NCI-H128 (cell line): ENCODE measurements around the gene RASA4.
"Not testable (repeated sequence)": the region's sequence is repeated elsewhere in the genome, so short reads cannot be mapped to it uniquely, and the experiment has no call there.

Experiments used
- DNase-seq: peaks from one replicate; lab custom pipeline; 2025; ENCODE audit not compliant: unreplicated experiment; lab: John Stamatoyannopoulos, UW

The RASA4 gene

DNA sequence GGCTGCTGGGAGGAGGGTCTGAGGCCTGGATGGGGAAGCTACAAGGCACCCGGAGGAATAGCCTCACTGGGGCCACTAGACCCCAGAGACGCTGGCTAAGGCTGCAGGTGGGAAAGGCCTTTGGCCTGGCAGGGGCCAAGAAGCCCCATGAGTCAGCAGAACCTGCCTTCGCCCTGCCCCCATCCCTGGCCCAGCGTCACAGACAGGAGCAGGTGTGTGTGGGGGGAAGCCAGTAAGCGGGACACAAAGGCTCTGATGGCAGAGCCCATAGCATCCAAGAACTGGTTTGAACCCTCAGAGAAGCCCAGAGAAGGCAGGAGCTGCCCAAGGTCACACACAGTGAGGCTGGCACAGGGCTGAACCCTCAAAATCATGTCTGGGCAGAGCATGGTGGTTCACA, 9.7 kb downstream of the RASA4 start:
- not testable (repeated sequence) for DNase-seq

DNA sequence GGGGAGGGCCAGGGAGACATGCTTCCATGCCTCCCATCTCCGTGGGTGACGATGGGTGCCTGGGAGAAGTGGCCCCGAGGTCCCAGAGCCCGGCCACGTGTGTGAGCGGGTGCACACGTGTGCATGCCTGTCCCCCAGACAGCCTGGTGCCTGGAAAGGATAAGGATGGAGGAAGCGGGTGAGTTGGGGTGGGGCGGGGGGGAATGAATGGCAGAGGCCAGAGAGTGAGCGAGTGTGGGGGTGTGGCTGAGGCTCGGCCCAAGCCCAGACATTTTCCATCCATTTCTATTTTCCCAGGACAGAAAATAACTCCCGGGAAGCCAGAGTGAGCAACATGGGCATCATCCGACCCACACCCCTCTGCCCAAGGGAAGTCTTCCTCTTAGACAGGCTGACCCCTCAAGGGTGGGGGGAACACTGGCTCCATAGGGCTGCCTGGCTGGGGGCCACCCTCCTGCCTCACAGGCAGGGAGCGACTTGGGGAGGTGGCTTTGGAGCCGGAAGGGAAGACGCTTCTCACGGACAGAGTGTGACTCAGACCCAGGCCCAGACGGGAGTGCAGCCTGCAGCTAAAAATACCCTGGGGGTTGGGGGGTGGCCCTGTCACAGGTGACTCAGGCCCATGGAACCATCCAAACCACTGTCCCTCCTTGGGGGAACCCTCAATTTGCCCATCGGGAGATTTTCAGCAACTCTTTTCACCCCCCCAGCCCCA, 12.0 kb downstream of the RASA4 start:
- not testable (repeated sequence) for DNase-seq

DNA sequence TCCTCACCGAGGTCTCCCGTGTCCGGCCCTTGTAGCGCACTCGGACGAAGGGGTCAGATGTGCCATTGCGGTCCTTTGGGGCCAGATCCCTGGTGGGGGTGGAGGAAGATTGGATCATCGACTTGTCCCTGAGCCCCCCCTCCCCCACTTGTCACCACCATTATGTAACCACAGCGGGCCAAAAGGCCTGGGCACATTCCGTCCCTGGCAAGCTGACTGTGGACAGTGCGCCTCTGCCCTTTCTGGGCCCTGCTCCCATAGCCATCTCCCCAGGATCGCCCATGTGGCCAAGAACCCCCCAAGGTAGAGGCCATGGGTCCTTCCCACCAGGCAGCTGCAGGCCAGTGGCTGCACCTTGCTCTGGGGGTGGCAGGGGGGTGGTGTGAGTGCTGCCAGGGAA, 14.2 kb downstream of the RASA4 start:
- not testable (repeated sequence) for DNase-seq

DNA sequence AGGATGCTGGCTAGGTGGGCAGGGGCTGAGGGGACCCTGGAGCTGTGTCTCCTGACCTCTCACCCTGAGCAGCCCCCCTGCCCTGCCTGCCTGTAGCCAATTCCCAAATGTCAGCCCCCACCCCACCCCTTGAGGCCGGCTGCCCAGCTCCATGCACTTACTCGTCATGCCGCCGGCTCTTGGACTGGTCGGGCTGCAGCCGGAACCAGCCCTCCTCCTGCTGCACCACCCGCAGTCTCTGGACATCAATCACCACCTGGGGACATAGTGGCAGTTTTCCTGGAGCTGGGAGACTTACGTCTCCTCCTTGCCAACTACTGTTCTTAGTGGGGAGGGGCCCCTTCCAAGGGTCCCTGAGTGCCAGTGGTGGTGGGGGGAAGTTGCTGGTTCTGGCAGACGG, 16.9 kb downstream of the RASA4 start:
- not testable (repeated sequence) for DNase-seq

DNA sequence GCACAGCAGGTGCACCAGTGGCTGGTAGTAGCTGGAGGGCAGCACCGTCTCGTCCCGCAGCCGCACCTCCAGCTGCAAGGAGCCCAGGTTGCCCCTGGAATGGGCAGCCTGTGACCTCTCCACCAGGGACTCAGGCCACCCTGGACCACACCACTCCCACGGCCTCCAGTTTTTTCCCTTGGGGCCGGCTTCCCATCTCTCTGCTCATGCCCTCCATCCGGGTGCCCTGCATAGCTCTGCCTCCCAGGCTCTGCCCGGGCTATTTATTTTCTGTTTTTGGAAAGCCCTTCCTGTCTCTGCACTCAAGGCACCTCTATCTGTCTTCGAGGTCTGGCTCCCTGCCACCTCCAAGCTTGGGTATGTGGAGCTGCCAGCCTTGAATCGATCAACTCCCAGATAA, 20.5 kb downstream of the RASA4 start:
- not testable (repeated sequence) for DNase-seq

DNA sequence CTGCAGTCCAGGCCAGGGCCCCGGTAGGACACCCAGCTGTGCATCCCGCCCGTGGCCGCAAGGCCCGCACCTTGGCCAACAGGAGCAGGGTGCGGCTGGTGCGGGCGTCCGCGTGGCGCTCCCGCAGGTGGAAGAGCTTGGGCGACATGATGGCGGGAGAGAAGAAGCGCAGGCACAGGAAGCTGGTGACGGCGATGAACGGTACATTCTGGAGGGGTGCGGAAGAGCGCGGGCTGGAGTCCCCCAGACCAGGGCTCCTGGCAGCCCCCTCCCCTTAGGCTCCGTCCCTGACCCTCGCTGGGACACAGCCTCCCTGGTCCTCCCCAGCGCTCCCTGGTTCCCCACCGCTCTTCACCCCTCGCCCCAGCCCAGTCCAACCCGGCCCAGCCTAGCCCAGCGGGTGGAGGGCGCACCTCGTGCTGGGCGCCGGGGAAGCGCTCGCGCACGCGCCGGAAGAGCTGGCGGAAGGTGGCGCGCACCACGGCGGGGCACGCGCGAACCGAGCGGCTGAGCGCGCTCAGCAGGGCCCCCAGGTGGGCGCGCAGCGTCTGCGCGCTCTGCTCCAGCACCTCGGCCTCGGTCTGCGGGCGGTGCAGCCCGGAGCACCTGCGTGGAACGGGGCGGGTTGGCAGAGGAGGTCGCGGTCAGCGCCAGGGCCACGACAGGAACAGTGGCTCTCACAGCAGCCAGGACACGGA, 22.8 kb downstream of the RASA4 start:
- not testable (repeated sequence) for DNase-seq

DNA sequence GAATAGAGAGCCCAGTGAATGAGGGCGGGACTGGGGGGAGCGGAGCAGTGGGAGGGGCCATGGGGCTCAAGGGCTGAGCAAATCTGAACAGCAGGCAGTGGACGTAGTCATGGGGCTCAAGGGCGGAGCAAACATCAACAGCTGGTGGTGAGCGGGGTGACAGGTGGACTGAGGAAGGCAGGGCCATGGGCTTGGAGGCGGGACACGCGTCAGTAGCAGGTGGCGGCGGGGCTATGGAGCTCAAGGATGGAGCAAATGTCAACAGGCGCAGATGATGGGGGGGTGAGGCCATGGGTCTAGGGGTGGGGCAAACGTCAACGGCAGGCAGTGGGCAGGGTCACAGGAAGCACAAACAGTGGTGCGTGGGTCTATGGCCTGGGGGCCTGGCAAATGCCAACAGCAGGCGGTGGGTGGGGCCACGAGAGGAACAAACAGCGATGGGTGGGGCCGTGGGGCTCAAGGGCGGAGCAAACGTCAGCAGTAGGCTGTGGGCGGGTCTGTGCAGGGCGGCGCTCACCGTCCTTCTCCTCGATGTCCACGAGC, 24.0 kb downstream of the RASA4 start:
- DNase-seq: not testable (repeated sequence)

DNA sequence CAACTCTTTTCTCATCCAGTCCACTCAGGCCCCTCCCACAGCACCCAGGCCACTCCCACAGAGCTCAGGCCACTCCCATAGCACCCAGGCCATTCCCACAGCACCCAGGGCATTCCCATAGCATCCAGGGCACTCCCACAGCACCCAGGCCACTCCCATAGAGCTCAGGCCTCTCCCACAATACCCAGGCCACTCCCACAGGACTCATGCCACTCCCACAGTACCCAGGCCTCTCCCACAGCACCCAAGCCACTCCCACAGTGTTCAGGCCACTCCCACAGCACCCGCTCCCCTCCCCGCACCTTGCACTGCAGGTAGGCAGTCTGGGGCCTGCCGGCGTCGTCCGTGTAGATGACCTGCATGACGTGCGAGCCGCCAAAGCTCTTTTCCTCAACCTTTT, 26.7 kb downstream of the RASA4 start:
- DNase-seq: not testable (repeated sequence)

DNA sequence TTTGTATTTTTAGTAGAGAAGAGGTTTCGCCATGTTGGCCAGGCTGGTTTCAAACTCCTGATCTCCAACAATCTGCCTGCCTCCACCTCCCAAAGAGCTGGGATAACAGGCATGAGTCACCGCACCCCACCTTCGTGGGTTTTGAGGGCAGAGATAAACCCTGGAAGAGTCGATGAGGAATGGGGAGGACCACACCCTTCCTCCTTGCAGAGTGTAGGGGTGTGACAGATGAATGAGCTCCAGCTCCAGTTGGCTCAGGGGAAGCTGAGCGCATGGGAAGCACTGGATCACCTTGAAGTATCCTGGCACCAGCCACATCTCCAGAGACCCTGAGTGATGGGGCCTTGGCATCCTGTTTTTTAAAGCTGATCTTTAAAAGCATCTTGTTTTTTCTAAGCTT, 33.1 kb downstream of the RASA4 start:
- DNase-seq: not testable (repeated sequence)

DNA sequence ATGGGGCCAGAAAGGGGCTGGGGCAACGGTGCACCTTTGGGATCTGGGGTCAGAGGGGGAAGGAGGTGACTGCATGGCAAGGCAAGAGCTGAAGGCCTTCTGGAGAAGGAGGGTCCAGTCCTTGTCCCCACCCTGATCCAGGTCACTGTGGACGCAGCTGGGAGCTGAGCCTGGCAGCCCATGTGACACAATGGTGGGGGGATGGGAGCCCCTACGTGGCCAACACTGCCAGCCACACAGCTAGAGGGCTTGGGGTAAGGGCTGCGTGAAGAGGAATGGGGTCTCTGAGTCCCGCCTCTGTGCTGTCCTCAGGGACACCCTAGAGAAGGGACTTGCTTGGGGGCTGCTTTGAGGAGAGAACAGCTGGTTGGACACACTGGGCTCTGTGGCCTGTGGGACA, 34.8 kb downstream of the RASA4 start:
- not testable (repeated sequence) for DNase-seq

DNA sequence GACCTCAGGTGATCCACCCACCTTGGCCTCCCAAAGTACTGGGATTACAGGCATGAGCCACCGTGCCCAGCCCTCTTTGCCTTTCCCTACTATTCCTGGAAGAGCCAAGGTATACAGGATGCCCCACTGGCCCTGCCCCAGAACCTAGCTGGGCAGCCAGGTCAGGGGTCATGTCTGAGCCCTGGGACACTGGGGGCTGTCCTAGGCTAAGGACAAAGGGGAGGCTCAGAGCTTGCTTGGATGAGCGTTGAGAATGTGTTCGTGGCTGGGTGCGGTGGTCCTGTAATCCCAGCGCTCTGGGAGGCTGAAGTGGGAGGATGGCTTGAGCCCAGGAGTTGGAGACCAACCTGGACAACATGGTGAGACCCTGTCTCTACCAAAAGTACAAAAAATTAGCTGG, 38.1 kb downstream of the RASA4 start:
- DNase-seq: not testable (repeated sequence)

DNA sequence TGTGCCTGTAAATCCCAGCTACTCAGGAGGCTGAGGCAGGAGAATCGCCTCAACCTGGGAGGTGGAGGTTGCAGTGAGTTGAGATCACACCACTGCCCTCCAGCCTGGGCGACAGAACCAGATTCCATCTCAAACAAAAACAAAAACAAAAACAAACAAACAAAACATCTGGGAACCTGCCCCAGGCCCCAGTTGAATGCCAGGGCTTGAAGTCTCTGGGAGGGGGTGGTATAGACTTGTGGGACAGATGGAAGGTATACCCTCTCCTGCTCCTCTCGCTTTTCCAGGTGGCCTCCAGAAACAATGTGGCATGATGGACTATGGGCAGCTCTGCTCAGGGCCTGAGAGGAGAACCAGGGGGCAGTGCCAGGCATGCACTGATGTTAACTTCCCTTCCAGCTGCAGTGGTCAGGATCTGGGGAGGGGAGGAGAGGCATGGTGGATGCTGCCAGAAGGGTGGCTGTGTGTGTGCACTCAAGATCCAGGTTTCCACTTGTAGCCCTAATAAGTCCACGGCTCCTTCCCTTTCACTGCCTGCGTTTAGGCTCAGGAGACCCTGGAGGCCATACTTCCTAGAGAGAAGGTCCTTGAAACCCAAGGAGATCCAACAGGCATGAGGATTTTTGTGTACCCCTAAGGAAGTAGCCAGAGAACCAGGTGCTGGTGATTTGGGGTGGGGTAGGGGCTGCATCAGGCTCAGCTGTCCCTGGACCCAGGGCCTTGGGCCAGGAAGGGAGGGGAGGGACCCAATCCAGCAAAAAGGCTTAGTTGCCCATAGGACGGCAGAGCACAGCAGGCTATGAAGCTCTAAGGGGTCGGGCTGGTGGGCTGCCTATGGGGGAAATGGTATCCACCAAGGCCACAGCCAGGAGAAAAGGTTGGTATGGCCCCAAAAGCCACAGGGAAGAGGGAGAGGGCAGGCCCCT, 39.0 kb downstream of the RASA4 start:
- DNase-seq: not testable (repeated sequence)

DNA sequence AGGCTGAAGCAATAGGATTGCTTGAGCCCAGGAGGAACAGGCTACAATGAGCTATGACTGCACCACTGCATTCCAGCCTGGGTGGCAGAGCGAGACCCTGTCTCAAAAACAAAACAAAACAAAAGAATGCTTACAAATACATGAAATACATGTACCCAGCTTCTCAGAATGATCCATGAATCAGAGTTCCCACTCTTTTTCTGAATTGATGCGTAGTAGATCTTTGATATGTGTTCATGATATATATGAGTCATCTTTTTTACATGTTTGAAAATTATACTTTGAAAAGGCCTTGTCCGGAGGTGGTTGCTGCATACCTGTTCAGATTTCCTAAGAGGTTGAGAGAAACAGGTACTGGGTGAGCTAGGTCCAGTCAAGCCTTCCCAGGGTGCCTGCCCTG, 40.2 kb downstream of the RASA4 start:
- DNase-seq: not testable (repeated sequence)

DNA sequence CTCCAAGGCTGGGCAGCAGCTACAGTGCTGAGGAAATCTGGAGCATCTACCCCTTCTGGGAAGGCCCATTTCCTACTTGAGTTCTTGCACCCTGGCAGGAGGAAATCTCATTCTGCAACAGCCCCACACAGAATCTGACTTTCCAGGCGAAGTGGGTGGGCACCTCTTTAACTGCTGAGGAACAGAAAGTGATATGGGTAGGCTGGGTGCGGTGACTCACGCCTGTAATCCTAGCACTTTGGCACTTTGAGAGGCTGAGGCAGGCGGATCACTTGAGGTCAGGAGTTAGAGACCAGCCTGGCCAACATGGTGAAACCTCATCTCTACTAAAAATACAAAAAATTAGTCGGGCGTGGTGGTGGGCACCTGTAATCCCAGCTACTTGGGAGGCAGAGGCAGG, 41.9 kb downstream of the RASA4 start:
- DNase-seq: not testable (repeated sequence)

DNA sequence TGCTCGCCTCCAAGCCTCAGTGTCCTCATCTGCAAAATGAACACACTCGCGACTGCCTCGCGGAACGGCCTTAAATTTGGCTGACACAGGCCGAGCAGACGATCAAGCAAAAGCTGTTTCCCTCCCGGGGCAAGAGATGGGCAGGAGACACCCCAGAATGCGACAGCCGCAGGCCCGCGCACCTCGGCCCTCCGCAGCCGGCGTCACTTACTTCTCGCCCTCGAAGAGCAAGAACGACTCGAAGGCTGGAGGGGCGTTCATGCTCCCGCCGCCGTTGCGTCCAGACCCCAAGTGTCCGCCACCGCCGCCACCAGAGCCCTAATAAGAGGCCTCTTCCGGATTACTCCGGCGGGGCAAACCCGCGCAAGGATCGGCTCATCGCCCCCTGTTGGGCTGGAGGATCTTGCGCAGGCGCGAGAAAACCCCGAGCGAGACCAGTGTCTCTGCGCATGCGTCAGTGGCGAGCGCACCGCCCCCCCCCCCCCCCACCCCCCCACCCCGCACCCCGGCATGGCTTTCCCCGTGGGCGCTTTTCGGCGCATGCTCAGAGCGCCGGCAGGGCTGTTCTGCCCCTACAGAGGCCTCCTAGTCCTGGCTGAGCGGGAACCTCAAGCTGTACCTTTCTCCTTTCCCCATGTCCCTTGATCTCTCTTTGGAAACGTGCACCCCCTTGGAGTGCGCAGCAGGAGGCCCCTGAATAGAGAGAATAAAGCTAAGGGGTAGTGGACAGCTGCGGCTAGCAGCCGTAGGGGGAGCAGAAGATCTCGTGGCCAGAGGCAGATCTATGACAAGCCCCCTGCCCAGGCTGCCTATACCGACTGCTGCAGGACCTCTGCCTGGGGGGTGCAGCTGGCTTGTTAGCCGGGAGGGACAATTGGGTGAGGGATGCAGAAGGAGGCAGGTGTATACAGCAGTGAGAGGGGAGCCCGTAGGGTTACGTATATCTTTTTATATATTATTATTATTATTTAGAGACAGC, 44.0 kb downstream of the RASA4 start, which contains the start of gene POLR2J3:
Gene POLR2J3 (minus strand): TSS at position 323 of the 979 bp plus-strand sequence. CDS start 62 bp downstream, at position 261.
- not testable (repeated sequence) for DNase-seq

DNA sequence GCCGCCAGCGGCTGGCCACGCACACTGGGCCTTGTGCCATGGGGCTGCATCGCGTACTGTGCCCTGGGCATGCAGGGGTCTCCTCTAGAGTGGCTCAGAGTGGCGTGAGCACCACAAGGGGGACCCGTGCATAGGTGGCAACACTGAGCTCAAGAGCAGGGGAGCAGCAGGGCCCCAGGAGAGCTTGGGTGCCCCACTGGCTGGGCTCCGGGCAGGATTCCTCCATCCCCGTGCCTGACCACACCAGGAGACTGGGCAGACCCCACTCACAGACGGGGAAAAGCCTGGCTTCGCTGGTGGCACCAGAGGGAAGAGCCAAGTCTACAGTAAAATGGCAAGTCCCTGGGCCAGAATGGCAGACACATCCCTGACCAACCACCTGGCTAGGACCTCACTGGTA, 47.9 kb downstream of the RASA4 start:
- DNase-seq: not testable (repeated sequence)

DNA sequence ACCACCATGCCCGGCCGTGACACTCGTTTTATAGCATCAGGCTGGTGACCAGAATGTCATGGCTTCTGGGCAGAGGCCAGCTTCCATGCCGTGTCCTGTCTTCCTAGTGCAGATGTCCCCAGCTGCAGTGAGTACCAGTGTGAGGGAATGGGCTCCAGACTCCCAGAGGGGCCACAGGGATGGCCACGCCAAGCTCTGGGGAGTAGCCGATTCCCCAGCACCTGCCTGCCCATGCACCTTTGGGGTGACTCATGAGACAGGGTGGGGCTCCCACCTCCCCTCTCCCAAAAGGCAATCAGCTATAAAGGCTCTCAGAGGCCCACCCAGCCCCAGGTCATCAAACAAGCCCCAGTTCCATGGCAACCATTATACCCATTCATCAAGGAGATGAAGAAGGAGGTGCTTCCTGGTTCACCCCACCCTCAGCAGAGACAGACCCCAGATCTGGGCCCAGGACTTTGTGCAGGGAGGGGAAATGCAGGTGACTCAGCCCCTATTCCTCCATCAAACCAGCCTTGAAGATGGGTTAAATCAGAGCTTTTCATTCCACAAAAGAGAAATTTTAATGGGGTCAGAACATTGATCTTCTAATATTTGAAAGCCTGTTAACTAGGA, 65.6 kb downstream of the RASA4 start, which contains the start of gene SPDYE2:
Gene SPDYE2 (plus strand): TSS at position 419 of the 615 bp plus-strand sequence. CDS start 2,030 bp downstream, outside the sequence.
- not testable (repeated sequence) for DNase-seq

DNA sequence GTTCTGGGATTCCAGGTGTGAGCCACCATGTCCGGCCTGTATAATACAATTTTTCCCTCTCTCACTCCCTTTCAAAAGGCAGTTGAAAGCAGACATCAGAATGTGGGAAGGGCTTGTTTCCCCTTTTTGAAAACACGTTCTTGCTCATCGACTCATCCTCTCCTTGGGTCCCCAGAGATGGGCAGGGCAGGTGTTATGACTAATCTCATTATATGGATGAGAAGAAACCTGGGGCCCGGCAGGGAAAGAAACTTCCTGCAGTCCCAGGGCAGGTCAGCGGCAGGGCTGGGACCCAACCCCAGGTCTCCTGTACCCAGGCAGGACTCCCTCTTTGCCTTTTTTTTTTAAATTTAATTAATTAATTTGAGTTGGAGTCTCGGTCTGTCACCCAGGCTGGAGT, 70.2 kb downstream of the RASA4 start:
- DNase-seq: not testable (repeated sequence)

DNA sequence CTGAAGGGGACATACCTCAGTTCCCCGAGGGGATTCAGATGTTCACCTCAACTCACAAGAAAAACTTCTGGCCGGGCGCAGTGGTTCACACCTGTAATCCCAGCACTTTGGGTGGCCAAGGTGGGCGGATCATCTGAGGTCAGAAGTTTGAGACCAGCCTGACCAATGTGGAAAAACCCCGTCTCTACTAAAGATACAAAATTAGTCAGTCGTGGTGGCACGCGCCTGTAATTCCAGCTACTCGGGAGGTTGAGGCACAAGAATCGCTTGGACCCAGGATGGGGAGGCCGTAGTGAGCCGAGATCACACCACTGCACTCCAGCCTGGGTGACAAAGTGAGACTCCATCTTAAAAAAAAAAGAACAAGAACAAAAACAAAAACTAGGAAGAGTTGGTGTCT, 71.3 kb downstream of the RASA4 start:
- DNase-seq: not testable (repeated sequence)
